GM12878 (cell line): ENCODE measurements around the gene VARS1. TPM values are rescaled to one million over a fixed set of nuclear protein-coding genes. Genes with fewer than 3 reads are reported as not detected.

Source experiments
- CHD4 ChIP-seq: fragments of 200-600 bp; sonication (generic); IDR thresholded peaks from 2 replicates; pipeline ENCODE4 v1.6.1; 2016; ENCODE audit warnings: mild to moderate bottlenecking
- E2F4 ChIP-seq: IDR thresholded peaks from 2 replicates; pipeline ENCODE4 v1.6.1; 2012; ENCODE audit warnings: low read depth, low read length, improper control_type of control experiment
- ELK1 ChIP-seq: IDR thresholded peaks from 2 replicates; pipeline ENCODE4 v1.6.1; 2012; ENCODE audit warnings: low read depth, low read length, improper control_type of control experiment
- FOS ChIP-seq: IDR thresholded peaks from 3 replicates; pipeline ENCODE4 v1.6.1; 2011; ENCODE audit warnings: borderline replicate concordance; ENCODE audit not compliant: insufficient read length; ENCODE audit errors: extremely low read depth
- FOXM1 ChIP-seq: IDR thresholded peaks from 2 replicates; pipeline ENCODE4 v1.6.1; 2012; ENCODE audit warnings: low read depth, mild to moderate bottlenecking, inconsistent platforms, low read length, moderate library complexity
- GABPA ChIP-seq: IDR thresholded peaks from 2 replicates; pipeline ENCODE4 v1.6.1; 2014; ENCODE audit warnings: antibody characterized with exemption, low read depth, mild to moderate bottlenecking, inconsistent platforms
- HDGF ChIP-seq: fragments of 450-650 bp; IDR thresholded peaks from 2 replicates; pipeline ENCODE4 v1.6.1; 2016; ENCODE audit warnings: antibody characterized with exemption
- MLLT1 ChIP-seq: fragments of 450-650 bp; IDR thresholded peaks from 2 replicates; pipeline ENCODE4 v1.6.1; 2016; ENCODE audit warnings: mild to moderate bottlenecking
- MYB ChIP-seq: fragments of 150-350 bp; IDR thresholded peaks from 2 replicates; pipeline ENCODE4 v1.6.1; 2014; ENCODE audit warnings: mild to moderate bottlenecking, low read depth, low read length, borderline replicate concordance
- NBN ChIP-seq: fragments of 450-650 bp; IDR thresholded peaks from 2 replicates; pipeline ENCODE4 v1.6.1; 2016
- NR2C2 ChIP-seq: IDR thresholded peaks from 2 replicates; pipeline ENCODE4 v1.6.1; 2011; ENCODE audit warnings: borderline replicate concordance, low read depth; ENCODE audit not compliant: control insufficient read depth, insufficient read length
- PAX5 ChIP-seq: IDR thresholded peaks from 2 replicates; pipeline ENCODE4 v1.6.1; 2011; ENCODE audit warnings: low read depth, low read length, borderline replicate concordance
- PRDM15 ChIP-seq: fragments of 450-650 bp; formaldehyde crosslinking; IDR thresholded peaks from 2 replicates; pipeline ENCODE4 v1.4.0; 2020; ENCODE audit warnings: mild to moderate bottlenecking, moderate library complexity
- TAF1 ChIP-seq: IDR thresholded peaks from 2 replicates; pipeline ENCODE4 v1.6.1; 2011; ENCODE audit warnings: mild to moderate bottlenecking, low read depth, low read length, borderline replicate concordance
- TARDBP ChIP-seq: IDR thresholded peaks from 2 replicates; pipeline ENCODE4 v1.6.1; 2016; ENCODE audit warnings: borderline replicate concordance
- TBL1XR1 ChIP-seq: IDR thresholded peaks from 2 replicates; pipeline ENCODE4 v1.6.1; 2012; ENCODE audit warnings: low read depth, low read length, improper control_type of control experiment
- WRNIP1 ChIP-seq: IDR thresholded peaks from 2 replicates; pipeline ENCODE4 v1.6.1; 2011; ENCODE audit warnings: low read depth, low read length, improper control_type of control experiment, borderline replicate concordance
- ZNF217 ChIP-seq: fragments of 450-650 bp; IDR thresholded peaks from 2 replicates; pipeline ENCODE4 v1.6.1; 2017; ENCODE audit warnings: antibody characterized with exemption, mild to moderate bottlenecking
- polyA plus RNA-seq, 11 experiments: library from polyadenylated mRNA; depleted of rRNA in 4 of 11; unstranded in 6 of 11; stranded (reverse) in 5 of 11; fragments of >200 nt; fragmentation: Nextera tagmentation in 4 of 11; fragmentation: Illumina TruSeq in 1 of 11; extraction: Ambion mirVana in 4 of 11; extraction: Trizol in 1 of 11; gene quantifications; 1 replicate in 1 of 11; 2 replicates in 10 of 11; pipeline versions ENCODE4 v1.2.1 to v1.2.3, GENCODE V29; 2011 to 2016; ENCODE audit warnings: inconsistent platforms in 2 of 11, missing spikeins in 2 of 11, low read depth in 1 of 11
- total RNA-seq, 4 experiments: library from RNA; depleted of rRNA in 3 of 4; stranded (reverse); fragments of >200 nt in 3 of 4; fragmentation: Illumina TruSeq in 1 of 4; extraction: Trizol in 1 of 4; gene quantifications; 2 replicates each; pipeline versions ENCODE4 v1.2.1 to v1.2.3, GENCODE V29; 2013 to 2021
- TF ChIP-seq, protein P1 (sequence below): IDR thresholded peaks from 2 replicates; pipeline ENCODE4 v1.6.1; 2011; ENCODE audit warnings: low read depth, low read length, improper control_type of control experiment, borderline replicate concordance
- TF ChIP-seq, protein P2 (sequence below): fragments of 450-650 bp; IDR thresholded peaks from 2 replicates; pipeline ENCODE4 v1.6.1; 2016; ENCODE audit warnings: mild to moderate bottlenecking
- TF ChIP-seq, protein P3 (sequence below): fragments of 450-650 bp; IDR thresholded peaks from 2 replicates; pipeline ENCODE4 v1.6.1; 2014; ENCODE audit warnings: mild to moderate bottlenecking

Gene VARS1
- total and polyA plus RNA-seq, 10 of the 15 experiments (the other 5 are each of a cell fraction or from before 2014, with no cell fraction given): 1.2 to 243 (median 80.7) TPM

GRCh38 chr6:31826793-31827285 is 31.3 kb upstream of the VARS1 start (continued):
- TF ChIP-seq MLLT1 (no peak), FOS (no peak), PAX5 (no peak), GABPA (no peak), TAF1 (peak; percentile 34; the same call in 1 of the 2 replicates), PRDM15 (CRISPR knock-in tag) (no peak), FOXM1 (no peak), TBL1XR1 (no peak), HDGF (no peak), ELK1 (no peak), MYB (peak; percentile 90), E2F4 (0 out of 2 replicates have a peak, but pooled peaks have one; percentile 27), ZNF217 (no peak), NBN (0 out of 2 replicates have a peak, but pooled peaks have one; percentile 16), NR2C2 (no peak), CHD4 (no peak), TARDBP (no peak), WRNIP1 (0 out of 2 replicates have a peak, but pooled peaks have one; percentile 13)
- TF ChIP-seq, protein P1, sequence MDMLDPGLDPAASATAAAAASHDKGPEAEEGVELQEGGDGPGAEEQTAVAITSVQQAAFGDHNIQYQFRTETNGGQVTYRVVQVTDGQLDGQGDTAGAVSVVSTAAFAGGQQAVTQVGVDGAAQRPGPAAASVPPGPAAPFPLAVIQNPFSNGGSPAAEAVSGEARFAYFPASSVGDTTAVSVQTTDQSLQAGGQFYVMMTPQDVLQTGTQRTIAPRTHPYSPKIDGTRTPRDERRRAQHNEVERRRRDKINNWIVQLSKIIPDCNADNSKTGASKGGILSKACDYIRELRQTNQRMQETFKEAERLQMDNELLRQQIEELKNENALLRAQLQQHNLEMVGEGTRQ: no peak
- TF ChIP-seq, protein P2, sequence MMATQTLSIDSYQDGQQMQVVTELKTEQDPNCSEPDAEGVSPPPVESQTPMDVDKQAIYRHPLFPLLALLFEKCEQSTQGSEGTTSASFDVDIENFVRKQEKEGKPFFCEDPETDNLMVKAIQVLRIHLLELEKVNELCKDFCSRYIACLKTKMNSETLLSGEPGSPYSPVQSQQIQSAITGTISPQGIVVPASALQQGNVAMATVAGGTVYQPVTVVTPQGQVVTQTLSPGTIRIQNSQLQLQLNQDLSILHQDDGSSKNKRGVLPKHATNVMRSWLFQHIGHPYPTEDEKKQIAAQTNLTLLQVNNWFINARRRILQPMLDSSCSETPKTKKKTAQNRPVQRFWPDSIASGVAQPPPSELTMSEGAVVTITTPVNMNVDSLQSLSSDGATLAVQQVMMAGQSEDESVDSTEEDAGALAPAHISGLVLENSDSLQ: no peak
- TF ChIP-seq, protein P3, sequence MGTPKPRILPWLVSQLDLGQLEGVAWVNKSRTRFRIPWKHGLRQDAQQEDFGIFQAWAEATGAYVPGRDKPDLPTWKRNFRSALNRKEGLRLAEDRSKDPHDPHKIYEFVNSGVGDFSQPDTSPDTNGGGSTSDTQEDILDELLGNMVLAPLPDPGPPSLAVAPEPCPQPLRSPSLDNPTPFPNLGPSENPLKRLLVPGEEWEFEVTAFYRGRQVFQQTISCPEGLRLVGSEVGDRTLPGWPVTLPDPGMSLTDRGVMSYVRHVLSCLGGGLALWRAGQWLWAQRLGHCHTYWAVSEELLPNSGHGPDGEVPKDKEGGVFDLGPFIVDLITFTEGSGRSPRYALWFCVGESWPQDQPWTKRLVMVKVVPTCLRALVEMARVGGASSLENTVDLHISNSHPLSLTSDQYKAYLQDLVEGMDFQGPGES: peak; percentile 34; the same call in 1 of the 2 replicates
